SK-N-SH (cell line): ENCODE data around the gene GDNF. TPM values are rescaled to one million over a fixed set of nuclear protein-coding genes. Genes with fewer than 3 reads are reported as not detected.
A peak's percentile ranks its signal among the peaks of the same experiment; 100 is the strongest.

ENCODE experiments used
- CTCF ChIA-PET: fragments of 300-600, 350-600 bp; formaldehyde crosslinking; extraction: SDS; loops from one replicate; lab custom pipeline; 2021; lab: Yijun Ruan, JAX
- POLR2A ChIA-PET: fragments of 350-600 bp; sonication (Branson Sonifier 250); formaldehyde crosslinking; extraction: SDS; loops from one replicate; lab custom pipeline; 2020; ENCODE audit warnings: antibody characterized with exemption, inconsistent platforms; lab: Yijun Ruan, JAX
- DNase-seq: peaks from one replicate; pipeline ENCODE4 v3.0.0; 2012
- H2AFZ ChIP-seq: fragments of 200-600 bp; sonication (generic); 2 replicates; pipeline ENCODE4 v1.8.1; 2016; ENCODE audit warnings: antibody characterized with exemption, mild to moderate bottlenecking, low read depth
- H3F3A ChIP-seq: fragments of 200-600 bp; sonication (generic); replicated peaks from 2 replicates; pipeline ENCODE3; 2016; ENCODE audit warnings: antibody characterized with exemption, mild to moderate bottlenecking; ENCODE audit not compliant: insufficient read depth
- H3K27ac ChIP-seq, 2 experiments: fragments of 200-500 bp in 1 of 2; fragments of 200-600 bp in 1 of 2; sonication (Bioruptor generic) in 1 of 2; sonication (generic), shearing (Covaris generic) in 1 of 2; 2 replicates each; pipeline versions ENCODE4 v1.5.1 to v1.6.1; 2014 to 2016; ENCODE audit warnings: low read depth in 2 of 2, inconsistent platforms in 1 of 2, low read length in 1 of 2, mild to moderate bottlenecking in 1 of 2, mixed read lengths in 1 of 2
- H3K27me3 ChIP-seq: fragments of 200-600 bp; sonication (generic), shearing (Covaris generic); 2 replicates; pipeline ENCODE4 v1.6.1; 2016; ENCODE audit warnings: mixed run types; ENCODE audit not compliant: insufficient read depth
- H3K36me3 ChIP-seq, 2 experiments: fragments of 200-500 bp in 1 of 2; fragments of 200-600 bp in 1 of 2; sonication (Bioruptor generic) in 1 of 2; sonication (generic) in 1 of 2; replicated peaks in 1 of 2; 2 replicates each; pipeline versions ENCODE3 to v1.5.1; 2014 to 2016; ENCODE audit warnings: low read length in 1 of 2, mild to moderate bottlenecking in 1 of 2; ENCODE audit not compliant: insufficient read depth in 2 of 2, control insufficient read depth in 1 of 2
- H3K4me1 ChIP-seq, 2 experiments: fragments of 200-500 bp in 1 of 2; fragments of 200-600 bp in 1 of 2; sonication (Bioruptor generic) in 1 of 2; sonication (generic), shearing (Covaris generic) in 1 of 2; 2 replicates each; pipeline versions ENCODE4 v1.5.1 to v1.6.1; 2014 to 2016; ENCODE audit warnings: low read depth in 1 of 2, low read length in 1 of 2, mixed run types in 1 of 2; ENCODE audit not compliant: insufficient read depth in 2 of 2, control insufficient read depth in 1 of 2
- H3K4me2 ChIP-seq: fragments of 200-600 bp; sonication (generic), shearing (Covaris generic); 2 replicates; pipeline ENCODE4 v1.6.1; 2017; ENCODE audit warnings: mixed run types
- H3K4me3 ChIP-seq, 2 experiments: fragments of 200-500 bp in 1 of 2; fragments of 200-600 bp in 1 of 2; sonication (Bioruptor generic) in 1 of 2; sonication (generic), shearing (Covaris generic) in 1 of 2; 2 replicates each; pipeline versions ENCODE4 v1.5.1 to v1.8.1; 2014 to 2016; ENCODE audit warnings: low read depth in 2 of 2, inconsistent platforms in 1 of 2, low read length in 1 of 2, mild to moderate bottlenecking in 1 of 2, mixed read lengths in 1 of 2, moderate library complexity in 1 of 2
- H3K79me2 ChIP-seq: fragments of 200-600 bp; sonication (generic); 2 replicates; pipeline ENCODE4 v1.8.1; 2017; ENCODE audit warnings: mild to moderate bottlenecking; ENCODE audit not compliant: insufficient read depth
- H3K9ac ChIP-seq: fragments of 200-600 bp; sonication (generic); 2 replicates; pipeline ENCODE4 v1.6.1; 2017; ENCODE audit warnings: mixed run types
- H3K9me2 ChIP-seq: fragments of 200-600 bp; sonication (generic); 2 replicates; pipeline ENCODE4 v1.6.1; 2017; ENCODE audit warnings: mixed run types
- H3K9me3 ChIP-seq: fragments of 200-600 bp; sonication (generic); 2 replicates; pipeline ENCODE4 v1.6.1; 2017; ENCODE audit warnings: mixed run types, mild to moderate bottlenecking, moderate library complexity
- H4K20me1 ChIP-seq: fragments of 200-600 bp; sonication (generic); 2 replicates; pipeline ENCODE4 v1.6.1; 2017; ENCODE audit warnings: mild to moderate bottlenecking, mixed run types; ENCODE audit not compliant: insufficient read depth
- ELF1 ChIP-seq: IDR thresholded peaks from 2 replicates; pipeline ENCODE4 v1.4.0; 2012
- JUND ChIP-seq: IDR thresholded peaks from 2 replicates; pipeline ENCODE4 v1.4.0; 2012
- MXI1 ChIP-seq: IDR thresholded peaks from 2 replicates; pipeline ENCODE4 v1.6.1; 2012; ENCODE audit warnings: mild to moderate bottlenecking, low read depth, low read length, improper control_type of control experiment
- NRF1 ChIP-seq: IDR thresholded peaks from 2 replicates; pipeline ENCODE4 v1.6.1; 2012; ENCODE audit warnings: low read depth, mild to moderate bottlenecking, low read length
- RCOR1 ChIP-seq: fragments of 150-350 bp; IDR thresholded peaks from 2 replicates; pipeline ENCODE4 v1.6.1; 2017; ENCODE audit warnings: antibody characterized with exemption, low read length
- RXRA ChIP-seq: IDR thresholded peaks from 2 replicates; pipeline ENCODE4 v1.4.0; 2012; ENCODE audit warnings: low read depth, mild to moderate bottlenecking, borderline replicate concordance
- SIN3A ChIP-seq: IDR thresholded peaks from 2 replicates; pipeline ENCODE4 v1.6.1; 2012; ENCODE audit warnings: low read depth, mild to moderate bottlenecking, low read length, moderate library complexity, borderline replicate concordance
- SMC3 ChIP-seq: IDR thresholded peaks from 2 replicates; pipeline ENCODE4 v1.6.1; 2012; ENCODE audit warnings: low read depth, low read length, improper control_type of control experiment
- TCF12 ChIP-seq: IDR thresholded peaks from 2 replicates; pipeline ENCODE4 v1.4.0; 2012
- WGBS: methylation state at CpG from one replicate; pipeline ENCODE4 v1.1.6; 2017; ENCODE audit warnings: low lambda C conversion rate; 5-methylcytosine and 5-hydroxymethylcytosine counted together
- polyA plus RNA-seq, 3 experiments: library from polyadenylated mRNA; depleted of rRNA; stranded (reverse); fragments of >200 nt; gene quantifications; 2 replicates each; pipeline ENCODE4 v1.2.3, GENCODE V29; 2012
- TF ChIP-seq, protein P1 (sequence below): IDR thresholded peaks from 2 replicates; pipeline ENCODE4 v1.4.0; 2012; ENCODE audit warnings: low read depth, borderline replicate concordance
- TF ChIP-seq, protein P2 (sequence below): IDR thresholded peaks from 2 replicates; pipeline ENCODE4 v1.6.1; 2012; ENCODE audit warnings: mild to moderate bottlenecking, low read depth, low read length, moderate library complexity

GDNF gene
- polyA plus RNA-seq, 1 of the 3 experiments (the other 2 are of a cell fraction): 9.0 TPM

DNA sequence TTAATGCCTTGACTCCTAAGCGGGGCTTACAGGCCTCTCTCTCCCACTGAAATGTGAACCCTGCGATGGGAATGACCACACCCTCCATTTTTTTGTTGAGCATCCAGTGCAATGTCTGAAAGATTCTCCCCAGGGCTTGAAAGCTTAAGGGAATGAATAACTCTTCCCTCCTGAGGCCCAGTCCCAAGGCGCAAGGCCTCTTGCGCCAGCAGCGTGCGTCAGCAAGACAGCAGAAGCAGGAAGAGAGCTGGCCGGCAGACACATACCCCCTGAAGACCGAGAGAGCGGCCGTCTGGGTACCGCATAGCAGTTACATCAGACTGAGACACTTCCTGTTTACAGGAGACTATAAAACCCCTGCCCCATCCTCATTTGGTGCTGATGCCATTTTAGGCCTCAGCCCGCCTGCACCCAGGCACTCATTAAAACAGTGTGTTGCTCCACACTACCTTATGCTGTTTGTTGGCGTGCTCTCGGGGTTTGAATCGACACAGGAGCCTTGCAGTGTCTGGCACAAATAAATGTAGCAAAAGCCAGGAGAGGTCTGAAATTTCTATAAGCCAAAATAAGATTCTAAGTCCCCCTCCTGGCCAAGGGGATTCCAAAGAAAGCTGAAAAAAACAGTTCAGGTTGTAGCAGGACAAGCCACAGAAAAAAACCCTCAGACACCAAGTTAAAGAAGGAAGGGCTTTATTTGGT lies 62.3 kb downstream of the GDNF start:
- Histone ChIP-seq H4K20me1 (no peaks in the 10 kb centered on the region), H3K9me2 (no peaks in the 10 kb centered on the region), H3F3A (no peaks in the 10 kb centered on the region), H3K27me3 (no peaks in the 10 kb centered on the region), H3K36me3 (no peaks in the 10 kb centered on the region), H3K27ac (no peak overlapping the region), H3K9ac (no peak overlapping the region), H3K4me1 (peaks cover 0 to 10% of the 10 kb centered on the region in 2 experiments; a peak in 1 of 4 replicates), H3K79me2 (no peaks in the 10 kb centered on the region), H2AFZ (no peak overlapping the region), H3K4me2 (no peak overlapping the region), H3K9me3 (peaks cover 5% of the 10 kb centered on the region; the same call in 1 of the 2 replicates), H3K4me3 (no peak overlapping the region)
- ChIA-PET CTCF (no interaction called here), POLR2A (no interaction called here)
- DNase-seq: no peak
- TF ChIP-seq RXRA: no peak
- TF ChIP-seq JUND: no peak
- no peak for TF ChIP-seq SIN3A
- TF ChIP-seq MXI1: no peak
- TF ChIP-seq RCOR1: no peak
- TF ChIP-seq SMC3: no peak
- TF ChIP-seq, protein P1, sequence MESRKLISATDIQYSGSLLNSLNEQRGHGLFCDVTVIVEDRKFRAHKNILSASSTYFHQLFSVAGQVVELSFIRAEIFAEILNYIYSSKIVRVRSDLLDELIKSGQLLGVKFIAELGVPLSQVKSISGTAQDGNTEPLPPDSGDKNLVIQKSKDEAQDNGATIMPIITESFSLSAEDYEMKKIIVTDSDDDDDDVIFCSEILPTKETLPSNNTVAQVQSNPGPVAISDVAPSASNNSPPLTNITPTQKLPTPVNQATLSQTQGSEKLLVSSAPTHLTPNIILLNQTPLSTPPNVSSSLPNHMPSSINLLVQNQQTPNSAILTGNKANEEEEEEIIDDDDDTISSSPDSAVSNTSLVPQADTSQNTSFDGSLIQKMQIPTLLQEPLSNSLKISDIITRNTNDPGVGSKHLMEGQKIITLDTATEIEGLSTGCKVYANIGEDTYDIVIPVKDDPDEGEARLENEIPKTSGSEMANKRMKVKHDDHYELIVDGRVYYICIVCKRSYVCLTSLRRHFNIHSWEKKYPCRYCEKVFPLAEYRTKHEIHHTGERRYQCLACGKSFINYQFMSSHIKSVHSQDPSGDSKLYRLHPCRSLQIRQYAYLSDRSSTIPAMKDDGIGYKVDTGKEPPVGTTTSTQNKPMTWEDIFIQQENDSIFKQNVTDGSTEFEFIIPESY: no peak
- no peak for TF ChIP-seq NRF1
- TF ChIP-seq ELF1: no peak
- 86% methylated on average over 15 of the region's 15 CpGs for WGBS

GRCh38 chr5:37776826-37777225 lies 63.0 kb downstream of the GDNF start:
- Histone ChIP-seq H2AFZ (no peak overlapping the region), H3K9me3 (peaks cover 5% of the 10 kb centered on the region; the same call in 1 of the 2 replicates), H3K9me2 (no peaks in the 10 kb centered on the region), H3K79me2 (no peaks in the 10 kb centered on the region), H3K27me3 (no peaks in the 10 kb centered on the region), H3F3A (peaks cover 5% of the 10 kb centered on the region), H3K27ac (no peak overlapping the region), H3K9ac (no peak overlapping the region), H3K4me2 (no peak overlapping the region), H4K20me1 (no peaks in the 10 kb centered on the region), H3K36me3 (no peaks in the 10 kb centered on the region), H3K4me3 (no peak overlapping the region), H3K4me1 (peaks cover 0 to 17% of the 10 kb centered on the region in 2 experiments; a peak in 2 of 4 replicates)
- WGBS: 86% methylated on average over 6 of the region's 7 CpGs
- CTCF ChIA-PET: no interaction called here
- POLR2A ChIA-PET: no interaction called here
- TF ChIP-seq TCF12: peak; percentile 40; the same call in 1 of the 2 replicates
- TF ChIP-seq, protein P2, sequence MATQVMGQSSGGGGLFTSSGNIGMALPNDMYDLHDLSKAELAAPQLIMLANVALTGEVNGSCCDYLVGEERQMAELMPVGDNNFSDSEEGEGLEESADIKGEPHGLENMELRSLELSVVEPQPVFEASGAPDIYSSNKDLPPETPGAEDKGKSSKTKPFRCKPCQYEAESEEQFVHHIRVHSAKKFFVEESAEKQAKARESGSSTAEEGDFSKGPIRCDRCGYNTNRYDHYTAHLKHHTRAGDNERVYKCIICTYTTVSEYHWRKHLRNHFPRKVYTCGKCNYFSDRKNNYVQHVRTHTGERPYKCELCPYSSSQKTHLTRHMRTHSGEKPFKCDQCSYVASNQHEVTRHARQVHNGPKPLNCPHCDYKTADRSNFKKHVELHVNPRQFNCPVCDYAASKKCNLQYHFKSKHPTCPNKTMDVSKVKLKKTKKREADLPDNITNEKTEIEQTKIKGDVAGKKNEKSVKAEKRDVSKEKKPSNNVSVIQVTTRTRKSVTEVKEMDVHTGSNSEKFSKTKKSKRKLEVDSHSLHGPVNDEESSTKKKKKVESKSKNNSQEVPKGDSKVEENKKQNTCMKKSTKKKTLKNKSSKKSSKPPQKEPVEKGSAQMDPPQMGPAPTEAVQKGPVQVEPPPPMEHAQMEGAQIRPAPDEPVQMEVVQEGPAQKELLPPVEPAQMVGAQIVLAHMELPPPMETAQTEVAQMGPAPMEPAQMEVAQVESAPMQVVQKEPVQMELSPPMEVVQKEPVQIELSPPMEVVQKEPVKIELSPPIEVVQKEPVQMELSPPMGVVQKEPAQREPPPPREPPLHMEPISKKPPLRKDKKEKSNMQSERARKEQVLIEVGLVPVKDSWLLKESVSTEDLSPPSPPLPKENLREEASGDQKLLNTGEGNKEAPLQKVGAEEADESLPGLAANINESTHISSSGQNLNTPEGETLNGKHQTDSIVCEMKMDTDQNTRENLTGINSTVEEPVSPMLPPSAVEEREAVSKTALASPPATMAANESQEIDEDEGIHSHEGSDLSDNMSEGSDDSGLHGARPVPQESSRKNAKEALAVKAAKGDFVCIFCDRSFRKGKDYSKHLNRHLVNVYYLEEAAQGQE: no peak
- DNase-seq: no peak
